Stomach (tissue), 4 donors: Measurements from ENCODE around the gene RAPSN.

ENCODE experiments used
- CTCF ChIP-seq, 7 experiments: fragments of 450-650 bp in 4 of 7; fragments of 200-600 bp in 3 of 7; sonication (generic) in 3 of 7; IDR thresholded peaks; one replicate each; pipeline ENCODE4 v1.5.1; 2016 to 2019; ENCODE audit warnings: antibody characterized with exemption in 7 of 7, control low read depth in 2 of 7, mild to moderate bottlenecking in 1 of 7
- EP300 ChIP-seq: sonication (generic); formaldehyde crosslinking; IDR thresholded peaks from one replicate; pipeline ENCODE4 v1.6.1; 2017; ENCODE audit warnings: antibody characterized with exemption
- POLR2A ChIP-seq, 4 donors: fragments of 450-650 bp; IDR thresholded peaks; one replicate each; pipeline ENCODE4 v1.6.1; 2016; ENCODE audit warnings: antibody characterized with exemption in 4 of 4, control low read depth in 2 of 4, mild to moderate bottlenecking in 1 of 4, moderate library complexity in 1 of 4
- POLR2AphosphoS5 ChIP-seq, 3 donors: sonication (generic); formaldehyde crosslinking; IDR thresholded peaks; one replicate each; pipeline ENCODE4 v1.6.1; 2016; ENCODE audit warnings: antibody characterized with exemption in 3 of 3

GRCh38 chr11:47392546-47393162 is 56.3 kb downstream of the RAPSN start:
- no peak for TF ChIP-seq CTCF (IDR thresholded peaks at IDR 0.05)
- no peak for TF ChIP-seq EP300
- TF ChIP-seq POLR2AphosphoS5 (IDR thresholded peaks at IDR 0.05): no peak
- no peak for TF ChIP-seq POLR2A (IDR thresholded peaks at IDR 0.05)
